Measurements from ENCODE around the gene STX2. TPM values are rescaled to one million over a fixed set of nuclear protein-coding genes. Genes with fewer than 3 reads are reported as not detected.

The STX2 gene
- total RNA-seq, 1 donor, result 58.3 TPM

DNA sequence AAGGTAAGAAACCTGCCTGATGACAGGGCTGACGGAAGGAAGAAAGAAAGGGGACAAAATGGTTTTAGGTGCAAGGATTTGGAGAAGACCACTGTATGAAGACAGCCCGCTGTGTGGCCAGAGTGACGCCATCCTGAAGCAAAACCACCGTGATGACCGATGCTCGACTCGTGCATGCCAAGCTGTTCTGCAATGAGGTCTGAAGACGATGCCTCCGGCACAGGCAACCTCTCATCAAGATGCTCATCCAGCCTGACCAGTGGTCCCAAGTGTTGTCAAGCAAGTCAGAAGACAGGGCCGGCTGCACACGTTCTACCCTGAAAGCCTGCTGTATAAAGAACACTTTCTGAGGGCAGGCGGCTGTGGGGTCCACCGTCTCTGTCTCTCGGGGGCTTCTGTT is 34.8 kb downstream of the STX2 start:
- no peak for DNase-seq (ENCODE audit: low read depth)
- TF ChIP-seq, protein P1, sequence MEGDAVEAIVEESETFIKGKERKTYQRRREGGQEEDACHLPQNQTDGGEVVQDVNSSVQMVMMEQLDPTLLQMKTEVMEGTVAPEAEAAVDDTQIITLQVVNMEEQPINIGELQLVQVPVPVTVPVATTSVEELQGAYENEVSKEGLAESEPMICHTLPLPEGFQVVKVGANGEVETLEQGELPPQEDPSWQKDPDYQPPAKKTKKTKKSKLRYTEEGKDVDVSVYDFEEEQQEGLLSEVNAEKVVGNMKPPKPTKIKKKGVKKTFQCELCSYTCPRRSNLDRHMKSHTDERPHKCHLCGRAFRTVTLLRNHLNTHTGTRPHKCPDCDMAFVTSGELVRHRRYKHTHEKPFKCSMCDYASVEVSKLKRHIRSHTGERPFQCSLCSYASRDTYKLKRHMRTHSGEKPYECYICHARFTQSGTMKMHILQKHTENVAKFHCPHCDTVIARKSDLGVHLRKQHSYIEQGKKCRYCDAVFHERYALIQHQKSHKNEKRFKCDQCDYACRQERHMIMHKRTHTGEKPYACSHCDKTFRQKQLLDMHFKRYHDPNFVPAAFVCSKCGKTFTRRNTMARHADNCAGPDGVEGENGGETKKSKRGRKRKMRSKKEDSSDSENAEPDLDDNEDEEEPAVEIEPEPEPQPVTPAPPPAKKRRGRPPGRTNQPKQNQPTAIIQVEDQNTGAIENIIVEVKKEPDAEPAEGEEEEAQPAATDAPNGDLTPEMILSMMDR (IDR thresholded peaks at IDR 0.05; ENCODE audit: insufficient read depth, low read depth, low read length), result no peak
- no peak overlapping the region for H3K4me3 ChIP-seq (ENCODE audit: low read depth, low read length)

DNA sequence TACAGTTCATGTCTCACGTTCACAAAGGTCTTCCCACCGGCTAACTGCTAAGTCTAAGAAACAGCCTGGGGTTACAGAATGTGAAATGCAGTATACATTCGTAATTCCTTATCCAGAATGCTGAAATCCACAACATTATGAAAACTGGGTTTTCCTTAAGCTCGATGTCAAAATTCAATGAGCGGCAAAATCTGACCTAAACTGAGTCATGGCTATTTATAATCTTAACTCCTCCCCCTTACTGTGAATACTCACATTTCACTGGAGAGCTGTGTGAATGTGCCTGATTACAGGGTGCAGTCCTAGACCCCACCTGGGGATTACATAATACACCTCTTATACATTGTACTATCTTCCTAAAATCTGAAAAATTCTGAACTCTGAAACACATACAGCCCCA is 35.3 kb downstream of the STX2 start:
- TF ChIP-seq, protein P1 (IDR thresholded peaks at IDR 0.05; ENCODE audit: insufficient read depth, low read depth, low read length), result no peak
- peak; percentile 14 for DNase-seq (ENCODE audit: low read depth)
- H3K4me3 ChIP-seq (ENCODE audit: low read depth, low read length), result no peak overlapping the region

DNA sequence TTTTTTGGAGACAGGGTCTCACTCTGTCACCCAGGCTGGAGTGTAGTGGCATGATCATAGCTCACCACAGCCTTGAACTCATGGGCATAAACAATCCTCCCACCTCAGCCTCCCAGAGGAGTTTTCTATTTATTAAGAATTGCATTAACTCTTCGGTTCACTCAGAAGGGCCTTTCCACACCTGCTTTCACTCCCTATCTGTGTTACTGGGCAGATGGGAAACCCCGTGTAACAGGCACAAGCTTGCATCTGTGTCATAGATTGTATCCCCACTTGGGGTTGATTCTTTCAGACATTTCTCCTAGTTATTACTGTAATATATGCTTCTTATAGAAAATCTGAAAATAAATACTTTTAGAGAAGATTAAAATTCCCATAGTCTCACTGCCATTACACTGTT is 38.7 kb downstream of the STX2 start:
- TF ChIP-seq, protein P1 (IDR thresholded peaks at IDR 0.05; ENCODE audit: insufficient read depth, low read depth, low read length), result no peak
- DNase-seq (ENCODE audit: low read depth), result no peak

DNA sequence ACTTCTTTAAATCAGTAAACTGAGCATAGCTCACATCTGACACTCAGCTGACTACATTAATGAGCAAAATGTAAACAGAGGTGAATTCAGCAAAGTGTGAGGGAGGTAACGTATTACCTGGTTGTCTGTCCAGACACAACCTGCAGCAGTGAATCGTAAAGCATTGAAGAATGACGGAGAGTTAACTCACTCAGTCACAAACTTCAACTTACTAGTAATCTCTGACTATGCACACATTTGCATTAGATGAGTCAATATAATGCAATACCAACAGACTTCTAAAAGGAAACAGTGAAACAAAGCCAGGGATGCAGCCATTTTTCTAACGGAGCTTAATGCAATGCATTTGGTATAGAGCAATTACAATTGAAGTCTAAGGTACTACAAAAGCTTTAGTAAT is 40.0 kb downstream of the STX2 start:
- H3K4me3 ChIP-seq (ENCODE audit: low read depth, low read length), result no peak overlapping the region
- DNase-seq (ENCODE audit: low read depth), result no peak
- TF ChIP-seq, protein P1 (IDR thresholded peaks at IDR 0.05; ENCODE audit: insufficient read depth, low read depth, low read length), result no peak

More for the DNA sequence above, 38.7 kb downstream of the STX2 start:
- H3K4me3 ChIP-seq (ENCODE audit: low read depth, low read length), result no peak overlapping the region

DNA sequence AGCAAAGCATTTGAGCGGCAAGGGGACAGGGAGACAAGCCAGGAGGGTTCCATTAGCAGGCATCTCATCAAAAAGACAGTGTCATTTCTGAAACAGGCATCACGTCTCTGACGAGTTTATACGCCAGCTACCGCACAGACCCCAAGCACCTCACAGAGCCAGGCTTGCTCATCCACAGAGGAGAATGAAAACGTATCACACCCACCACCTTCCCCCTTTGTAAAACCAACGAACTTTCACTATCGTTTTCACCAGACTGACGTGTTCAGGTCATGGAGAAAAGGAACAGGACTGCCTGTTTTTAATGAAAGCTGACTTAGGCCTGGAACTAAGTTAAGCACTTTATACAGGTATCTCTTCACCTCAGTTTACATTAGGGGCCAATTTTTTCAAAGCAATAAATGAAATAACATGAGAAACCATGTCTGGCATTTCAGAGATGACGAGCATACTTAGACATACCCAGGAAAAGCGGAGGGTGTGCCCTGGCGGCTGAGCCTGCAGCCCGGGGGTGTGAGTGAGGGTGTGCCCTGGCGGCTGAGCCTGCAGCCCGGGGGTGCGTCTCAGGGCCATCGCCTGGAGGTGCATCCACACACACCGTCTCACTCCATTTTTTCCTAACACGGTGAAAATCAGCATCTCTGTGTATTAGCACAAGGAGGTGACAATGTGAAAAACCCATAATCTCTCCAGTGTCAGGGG is 41.9 kb downstream of the STX2 start:
- TF ChIP-seq, protein P1 (IDR thresholded peaks at IDR 0.05; ENCODE audit: insufficient read depth, low read depth, low read length), result no peak

DNA sequence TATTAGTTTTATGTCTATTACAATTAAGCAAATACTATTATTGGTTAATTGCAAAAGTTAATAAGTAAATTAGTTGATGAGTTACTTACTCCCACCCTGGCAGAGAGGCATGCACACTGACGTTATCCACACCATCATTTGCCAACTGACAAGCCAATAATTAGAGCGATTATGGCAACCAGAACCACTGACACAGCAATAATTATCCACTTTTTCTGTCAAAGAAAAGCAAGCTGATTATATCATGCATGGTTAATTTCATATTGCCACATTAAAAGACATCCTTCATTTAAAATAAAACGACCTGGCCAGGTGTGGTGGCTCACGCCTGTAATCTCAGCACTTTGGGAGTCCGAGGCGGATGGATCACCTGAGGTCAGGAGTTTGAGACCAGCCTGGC is 43.1 kb downstream of the STX2 start:
- no peak overlapping the region for H3K4me3 ChIP-seq (ENCODE audit: low read depth, low read length)
- TF ChIP-seq, protein P1 (IDR thresholded peaks at IDR 0.05; ENCODE audit: insufficient read depth, low read depth, low read length), result no peak
- no peak for DNase-seq (ENCODE audit: low read depth)

More for the DNA sequence above, 41.9 kb downstream of the STX2 start:
- no peak for DNase-seq (ENCODE audit: low read depth)
- no peak overlapping the region for H3K4me3 ChIP-seq (ENCODE audit: low read depth, low read length)

DNA sequence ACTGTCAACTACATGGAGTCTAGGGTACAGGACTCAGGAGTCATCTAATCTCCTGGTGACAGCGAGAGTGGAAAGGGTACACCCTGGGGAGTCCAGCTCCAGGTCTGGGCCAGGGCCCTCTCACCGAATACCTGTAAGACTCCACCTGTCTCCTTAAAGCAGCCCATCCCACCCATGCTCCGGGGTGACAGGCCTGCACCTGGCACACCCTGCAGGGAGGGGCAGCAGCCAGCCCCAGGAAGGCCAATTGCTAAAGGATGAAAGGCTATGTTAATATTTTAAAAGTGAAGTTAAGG is 45.5 kb downstream of the STX2 start:
- TF ChIP-seq, protein P1 (IDR thresholded peaks at IDR 0.05; ENCODE audit: insufficient read depth, low read depth, low read length), result no peak
- H3K4me3 ChIP-seq (ENCODE audit: low read depth, low read length), result no peak overlapping the region
- DNase-seq (ENCODE audit: low read depth), result no peak
